Measurements from ENCODE around the gene SH3D21.
A peak's percentile ranks its signal among the peaks of the same experiment; 100 is the strongest.

Gene SH3D21

GRCh38 chr1:36304970-36305914, 926 bp upstream of the SH3D21 start:
- no peaks in the 10 kb centered on the region for H3K4me1 ChIP-seq (ENCODE audit: insufficient read depth, low read length, poor library complexity, severe bottlenecking)
- no peaks in the 10 kb centered on the region for H3F3A ChIP-seq (ENCODE audit: low read depth)
- no peak for TF ChIP-seq EZH2phosphoT487 (IDR thresholded peaks at IDR 0.05; ENCODE audit: borderline replicate concordance)
- no peak for TF ChIP-seq CTCF (conservative IDR thresholded peaks at IDR 0.05; ENCODE audit: low read length)
- H3K9me3 ChIP-seq (ENCODE audit: insufficient read depth, low read depth, low read length), result no peaks in the 10 kb centered on the region
- no peak overlapping the region for H3K9ac ChIP-seq (ENCODE audit: low read depth, low read length, poor library complexity, severe bottlenecking)
- H2AFZ ChIP-seq (ENCODE audit: low read length), result no peak overlapping the region
- H3K36me3 ChIP-seq (ENCODE audit: insufficient read depth, low read length), result peaks cover 51% of the 10 kb centered on the region; the same call in 1 of the 2 replicates
- no peaks in the 10 kb centered on the region for H3K79me2 ChIP-seq (ENCODE audit: insufficient read depth, low read length)
- no peak overlapping the region for H3K4me3 ChIP-seq (ENCODE audit: low read length, poor library complexity, severe bottlenecking)
- H3K27me3 ChIP-seq (ENCODE audit: insufficient read depth, low read length, poor library complexity, severe bottlenecking), result no peaks in the 10 kb centered on the region
- no peaks in the 10 kb centered on the region for H3K9me2 ChIP-seq (replicated peaks; ENCODE audit: low read depth, low read length)
- H3K4me2 ChIP-seq (ENCODE audit: low read depth, low read length, poor library complexity, severe bottlenecking), result no peak overlapping the region
- H4K20me1 ChIP-seq (ENCODE audit: insufficient read depth, low read length, poor library complexity, severe bottlenecking), result no peaks in the 10 kb centered on the region

GRCh38 chr1:36305915-36306209, 306 bp upstream of the SH3D21 start:
- Histone ChIP-seq H3K9me3 (ENCODE audit: insufficient read depth, low read depth, low read length) (no peaks in the 10 kb centered on the region), H3K9ac (ENCODE audit: low read depth, low read length, poor library complexity, severe bottlenecking) (no peak overlapping the region), H3K9me2 (replicated peaks; ENCODE audit: low read depth, low read length) (no peaks in the 10 kb centered on the region), H3K79me2 (ENCODE audit: insufficient read depth, low read length) (no peaks in the 10 kb centered on the region), H4K20me1 (ENCODE audit: insufficient read depth, low read length, poor library complexity, severe bottlenecking) (no peaks in the 10 kb centered on the region), H3K4me2 (ENCODE audit: low read depth, low read length, poor library complexity, severe bottlenecking) (no peak overlapping the region), H3K36me3 (ENCODE audit: insufficient read depth, low read length) (peaks cover 44% of the 10 kb centered on the region; the same call in 1 of the 2 replicates), H3K4me3 (ENCODE audit: low read length, poor library complexity, severe bottlenecking) (no peak overlapping the region), H3K4me1 (ENCODE audit: insufficient read depth, low read length, poor library complexity, severe bottlenecking) (no peaks in the 10 kb centered on the region), H3F3A (ENCODE audit: low read depth) (no peaks in the 10 kb centered on the region), H3K27me3 (ENCODE audit: insufficient read depth, low read length, poor library complexity, severe bottlenecking) (no peaks in the 10 kb centered on the region), H2AFZ (ENCODE audit: low read length) (no peak overlapping the region)
- TF ChIP-seq EZH2phosphoT487 (IDR thresholded peaks at IDR 0.05; ENCODE audit: borderline replicate concordance), result no peak
- TF ChIP-seq CTCF (conservative IDR thresholded peaks at IDR 0.05; ENCODE audit: low read length), result no peak

GRCh38 chr1:36306902-36307456, 811 bp downstream of the SH3D21 start:
- Histone ChIP-seq H4K20me1 (ENCODE audit: insufficient read depth, low read length, poor library complexity, severe bottlenecking) (no peaks in the 10 kb centered on the region), H3K9me2 (replicated peaks; ENCODE audit: low read depth, low read length) (no peaks in the 10 kb centered on the region), H2AFZ (ENCODE audit: low read length) (0 out of 2 replicates have a peak overlapping the region, but pooled peaks have one; percentile 43), H3K27me3 (ENCODE audit: insufficient read depth, low read length, poor library complexity, severe bottlenecking) (no peaks in the 10 kb centered on the region), H3K36me3 (ENCODE audit: insufficient read depth, low read length) (peaks cover 33% of the 10 kb centered on the region; the same call in 1 of the 2 replicates), H3K4me3 (ENCODE audit: low read length, poor library complexity, severe bottlenecking) (peak overlapping the region; percentile 70), H3K79me2 (ENCODE audit: insufficient read depth, low read length) (no peaks in the 10 kb centered on the region), H3F3A (ENCODE audit: low read depth) (no peaks in the 10 kb centered on the region), H3K9ac (ENCODE audit: low read depth, low read length, poor library complexity, severe bottlenecking) (peak overlapping the region; percentile 17), H3K9me3 (ENCODE audit: insufficient read depth, low read depth, low read length) (no peaks in the 10 kb centered on the region), H3K4me1 (ENCODE audit: insufficient read depth, low read length, poor library complexity, severe bottlenecking) (no peaks in the 10 kb centered on the region), H3K4me2 (ENCODE audit: low read depth, low read length, poor library complexity, severe bottlenecking) (peak overlapping the region; percentile 58)
- TF ChIP-seq CTCF (conservative IDR thresholded peaks at IDR 0.05; ENCODE audit: low read length) (no peak), EZH2phosphoT487 (IDR thresholded peaks at IDR 0.05; ENCODE audit: borderline replicate concordance) (no peak)
